HepG2 (cell line): Measurements from ENCODE around the gene STKLD1. TPM values are rescaled to one million over a fixed set of nuclear protein-coding genes. Genes with fewer than 3 reads are reported as not detected.

Experiments
- ATAC-seq: fragments of 200-7000 bp; cut with Tn5 transposase; 3 replicates; pipeline ENCODE4 v1.9.1; 2020; ENCODE audit warnings: mild to moderate bottlenecking, moderate library complexity
- BruUV-seq: library from RNA; stranded (reverse); fragments of 400-500 nt; replicated peaks from 2 replicates; lab custom pipeline; 2021; lab: Mats Ljungman, UMichigan
- CTCF ChIA-PET: fragments of 300-600 bp; formaldehyde crosslinking; extraction: SDS; loops from one replicate; lab custom pipeline; 2021; ENCODE audit warnings: low total read pairs, inconsistent platforms, low intra/inter-chr PET ratio; lab: Yijun Ruan, JAX
- POLR2A ChIA-PET: fragments of 350-600 bp; sonication (Branson Sonifier 250); formaldehyde crosslinking; loops from one replicate; lab custom pipeline; 2020; ENCODE audit warnings: antibody characterized with exemption, inconsistent platforms; lab: Yijun Ruan, JAX
- DNase-seq: peaks from one replicate; pipeline ENCODE4 v3.0.0-alpha.2; 2015; ENCODE audit warnings: low spot score
- FAIRE-seq: peaks from 3 replicates; lab custom pipeline; 2011; peaks lifted over from hg19 to GRCh38; lab: Jason Lieb, UNC
- H2AFZ ChIP-seq: one replicate; pipeline ENCODE4 v1.6.1; 2011; ENCODE audit warnings: low read length, inconsistent platforms
- H3K27ac ChIP-seq: fragments of 300-600 bp; 3 replicates; pipeline ENCODE4 v1.8.0; 2011; ENCODE audit warnings: mixed run types, mild to moderate bottlenecking, mixed read lengths, low read length, inconsistent platforms; ENCODE audit not compliant: insufficient read depth; ENCODE audit errors: extremely low read length
- H3K27me3 ChIP-seq, 2 experiments: fragments of 200-600 bp in 1 of 2; 2 replicates in 1 of 2; 3 replicates in 1 of 2; pipeline versions ENCODE4 v1.6.0 to v1.8.0; 2011; ENCODE audit warnings: low read length in 2 of 2, mild to moderate bottlenecking in 2 of 2, moderate library complexity in 2 of 2, inconsistent platforms in 1 of 2; ENCODE audit not compliant: insufficient read depth in 2 of 2, control insufficient read depth in 1 of 2
- H3K36me3 ChIP-seq, 2 experiments: fragments of 200-600 bp in 1 of 2; replicated peaks in 1 of 2; 2 replicates in 1 of 2; 3 replicates in 1 of 2; pipeline versions ENCODE4 v1.5.1 to v1.8.0; 2011; ENCODE audit warnings: low read length in 2 of 2, inconsistent platforms in 1 of 2; ENCODE audit not compliant: insufficient read depth in 2 of 2, control insufficient read depth in 1 of 2
- H3K4me1 ChIP-seq: 2 replicates; pipeline ENCODE4 v1.5.1; 2012; ENCODE audit warnings: low read length, inconsistent platforms; ENCODE audit not compliant: insufficient read depth
- H3K4me2 ChIP-seq: 2 replicates; pipeline ENCODE4 v1.6.0; 2011; ENCODE audit warnings: low read depth, low read length, inconsistent platforms
- H3K4me3 ChIP-seq, 3 experiments: fragments of 200-600 bp in 1 of 3; sonication (generic), shearing (Covaris generic) in 1 of 3; replicated peaks in 1 of 3; 2 replicates each; pipeline ENCODE4 v1.5.1; 2011 to 2016; ENCODE audit warnings: low read length in 3 of 3, inconsistent platforms in 2 of 3, low read depth in 2 of 3, mild to moderate bottlenecking in 2 of 3, control low read depth in 1 of 3, mixed read lengths in 1 of 3; ENCODE audit not compliant: insufficient read depth in 1 of 3
- H3K79me2 ChIP-seq: one replicate; pipeline ENCODE4 v1.6.1; 2011; ENCODE audit warnings: low read length, inconsistent platforms; ENCODE audit not compliant: insufficient read depth
- H3K9ac ChIP-seq: 2 replicates; pipeline ENCODE4 v1.6.0; 2011; ENCODE audit warnings: mild to moderate bottlenecking, low read depth, low read length, inconsistent platforms; ENCODE audit not compliant: insufficient read depth
- H3K9me3 ChIP-seq: 2 replicates; pipeline ENCODE4 v1.5.1; 2012; ENCODE audit warnings: mild to moderate bottlenecking, low read length
- H4K20me1 ChIP-seq: 2 replicates; pipeline ENCODE4 v1.6.0; 2011; ENCODE audit warnings: inconsistent platforms, mild to moderate bottlenecking, low read length, moderate library complexity; ENCODE audit not compliant: insufficient read depth
- BRD4 ChIP-seq: sonication (generic); formaldehyde crosslinking; IDR thresholded peaks from 2 replicates; pipeline ENCODE4 v1.4.0; 2020; ENCODE audit warnings: missing genetic modification reagents
- EED ChIP-seq: sonication (generic); formaldehyde crosslinking; IDR thresholded peaks from 2 replicates; pipeline ENCODE4 v1.5.0; 2020; ENCODE audit warnings: mild to moderate bottlenecking, missing genetic modification reagents
- FOXC1 ChIP-seq: sonication (generic); formaldehyde crosslinking; IDR thresholded peaks from 2 replicates; pipeline ENCODE4 v1.8.0; 2022; ENCODE audit warnings: mild to moderate bottlenecking, missing genetic modification reagents, borderline replicate concordance
- GLI4 ChIP-seq: sonication (generic); formaldehyde crosslinking; IDR thresholded peaks from 2 replicates; pipeline ENCODE4 v1.5.1; 2020; ENCODE audit warnings: missing genetic modification reagents, mild to moderate bottlenecking, moderate library complexity, borderline replicate concordance
- GMEB1 ChIP-seq: sonication (generic); formaldehyde crosslinking; IDR thresholded peaks from 2 replicates; pipeline ENCODE4 v1.5.1; 2020; ENCODE audit warnings: missing genetic modification reagents, mild to moderate bottlenecking, borderline replicate concordance
- HIVEP1 ChIP-seq: sonication (generic); formaldehyde crosslinking; IDR thresholded peaks from 2 replicates; pipeline ENCODE4 v1.4.0; 2020; ENCODE audit warnings: mild to moderate bottlenecking, missing genetic modification reagents
- MTF1 ChIP-seq: sonication (generic); formaldehyde crosslinking; IDR thresholded peaks from 2 replicates; pipeline ENCODE4 v1.5.0; 2020; ENCODE audit warnings: missing genetic modification reagents
- MXD1 ChIP-seq: sonication (generic); formaldehyde crosslinking; IDR thresholded peaks from 2 replicates; pipeline ENCODE4 v1.4.0; 2020; ENCODE audit warnings: mild to moderate bottlenecking, missing genetic modification reagents
- NR2F2 ChIP-seq: IDR thresholded peaks from 2 replicates; pipeline ENCODE4 v1.6.1; 2012; ENCODE audit warnings: low read depth, inconsistent platforms, borderline replicate concordance
- TCF7 ChIP-seq: sonication (generic); IDR thresholded peaks from 2 replicates; pipeline ENCODE4 v1.6.1; 2016; ENCODE audit warnings: antibody characterized with exemption, low read depth
- ZFX ChIP-seq: sonication (generic); formaldehyde crosslinking; IDR thresholded peaks from 2 replicates; pipeline ENCODE4 v1.4.0; 2020; ENCODE audit warnings: mild to moderate bottlenecking, low read depth, missing genetic modification reagents, moderate library complexity
- ZNF710 ChIP-seq: sonication (generic); formaldehyde crosslinking; IDR thresholded peaks from 2 replicates; pipeline ENCODE4 v1.5.0; 2020; ENCODE audit warnings: mild to moderate bottlenecking, missing genetic modification reagents, borderline replicate concordance
- ZNF788 ChIP-seq: sonication (generic); formaldehyde crosslinking; IDR thresholded peaks from 2 replicates; pipeline ENCODE4 v1.5.0; 2020; ENCODE audit warnings: mild to moderate bottlenecking, missing genetic modification reagents, borderline replicate concordance
- ZSCAN31 ChIP-seq: sonication (generic); formaldehyde crosslinking; IDR thresholded peaks from 2 replicates; pipeline ENCODE4 v1.5.0; 2020; ENCODE audit warnings: low read depth, mild to moderate bottlenecking, missing genetic modification reagents
- WGBS: methylation state at CpG from one replicate; pipeline ENCODE4 v1.1.6; 2017; ENCODE audit warnings: low lambda C conversion rate; 5-methylcytosine and 5-hydroxymethylcytosine counted together
- in situ Hi-C: cut with HindIII; loops from 2 replicates; pipeline ENCODE4 v1.10.0; 2017; ENCODE audit warnings: low pct_unique_long_range_greater_than_20kb; ENCODE audit not compliant: extremely low pct_ligation_motif_present
- intact Hi-C: fragments of 100-400 bp; cut with micrococcal nuclease; formaldehyde crosslinking; loops from one replicate; pipeline ENCODE4 v1.10.0; 2022; ENCODE audit not compliant: unreplicated experiment
- polyA plus RNA-seq, 8 experiments: library from polyadenylated mRNA; depleted of rRNA in 3 of 8; stranded (reverse) in 7 of 8; unstranded in 1 of 8; fragments of >200 nt; fragmentation: Illumina TruSeq in 4 of 8; extraction: Trizol in 4 of 8; gene quantifications; 2 replicates each; pipeline versions ENCODE4 v1.2.1 to v1.2.3, GENCODE V29; 2011 to 2016; ENCODE audit warnings: low read depth in 4 of 8, missing spikeins in 1 of 8, mixed read lengths in 1 of 8; ENCODE audit not compliant: insufficient read depth in 1 of 8
- total RNA-seq, 5 experiments: library from RNA; depleted of rRNA; stranded (reverse); fragments of >200 nt; fragmentation: Illumina TruSeq; extraction: Trizol; gene quantifications; 2 replicates each; pipeline ENCODE4 v1.2.3, GENCODE V29; 2016; ENCODE audit warnings: low read depth in 1 of 5
- TF ChIP-seq, protein P1 (sequence below): sonication (generic); formaldehyde crosslinking; IDR thresholded peaks from 2 replicates; pipeline ENCODE4 v1.5.1; 2020; ENCODE audit warnings: mild to moderate bottlenecking, missing genetic modification reagents

Gene STKLD1
- total and polyA plus RNA-seq, 2 of the 13 experiments (the other 11 are each of a cell fraction or from before 2014, with no cell fraction given), result 1.5 to 2.2 TPM

DNA sequence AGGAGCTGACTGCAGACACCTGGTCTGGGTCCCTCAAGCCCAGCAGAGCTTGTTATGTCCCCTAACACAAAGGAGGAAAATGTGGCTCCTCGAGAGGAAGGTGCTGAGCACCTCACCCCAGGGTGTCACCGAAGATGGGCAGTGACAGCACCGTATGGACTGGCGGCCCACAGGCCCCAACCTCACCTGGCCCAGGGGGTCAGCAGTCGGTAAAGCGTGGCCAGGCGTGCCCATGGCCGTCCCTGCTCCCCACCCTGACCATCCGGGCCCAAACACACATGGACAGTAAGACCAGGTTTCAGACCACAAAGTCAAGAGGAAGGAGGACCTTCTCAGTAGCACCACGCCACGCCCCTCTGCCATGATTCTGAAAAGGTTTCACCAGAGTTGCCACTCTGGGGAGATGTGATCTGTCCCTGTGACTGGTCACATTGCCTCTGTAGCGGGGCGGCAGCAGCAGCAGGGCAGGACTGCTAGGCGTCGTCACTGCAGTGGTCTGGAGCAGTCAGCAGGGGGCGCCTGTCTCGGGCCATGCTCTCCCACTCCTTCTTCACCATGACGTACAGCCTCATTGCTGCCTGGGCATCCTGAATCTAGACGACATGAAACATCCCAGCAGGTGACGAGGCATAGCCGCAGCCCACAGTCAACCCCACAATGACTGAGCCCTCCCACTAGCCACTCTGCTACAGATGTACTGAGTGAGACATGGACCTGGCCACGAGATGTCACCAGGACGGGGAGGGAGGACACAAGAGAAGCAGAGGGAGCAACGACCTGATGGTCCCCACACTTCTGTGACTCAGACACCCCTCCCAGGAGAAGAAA lies 30.5 kb downstream of the STKLD1 start (continued):
- TF ChIP-seq FOXC1 (CRISPR knock-in tag), result 0 out of 2 replicates have a peak, but pooled peaks have one; percentile 54
- no peak for TF ChIP-seq ZNF710 (CRISPR knock-in tag)
- peak; percentile 95 for TF ChIP-seq ZSCAN31 (CRISPR knock-in tag)
- no peak for TF ChIP-seq TCF7
- no peak for TF ChIP-seq GLI4 (CRISPR knock-in tag)
- TF ChIP-seq EED (CRISPR knock-in tag), result 0 out of 2 replicates have a peak, but pooled peaks have one; percentile 58
- TF ChIP-seq NR2F2, result no peak
- TF ChIP-seq ZNF788 (CRISPR knock-in tag), result peak; percentile 65; the same call in 1 of the 2 replicates
- peak; percentile 29; the same call in 1 of the 2 replicates for TF ChIP-seq ZFX

- CTCF ChIA-PET, result interaction anchor here (0.8 to 1.1 kb wide), 2 partner anchors 78 to 80 kb away, joined by 3 to 4 read pairs; no protein-coding TSS in a partner anchor
- peaks cover 8% of the 10 kb centered on the region for H3K4me1 ChIP-seq
- no peak overlapping the region for H3K27ac ChIP-seq
- POLR2A ChIA-PET, result interaction anchor here (0.7 kb wide), 1 partner anchor 78 kb away, joined by 3 read pairs; no protein-coding TSS in a partner anchor
- no peak overlapping the region for H3K4me3 ChIP-seq
- H3K27me3 ChIP-seq, result no peaks in the 10 kb centered on the region
- 0 out of 2 replicates have a peak, but pooled peaks cover 4% of the 10 kb centered on the region for H4K20me1 ChIP-seq
- in situ Hi-C loops (loop anchor here (5.0 kb wide), 2 partner anchors 51 to 79 kb away; partner anchors contain the start of genes SURF1 and SURF2), intact Hi-C loops (no loop called here)
- FAIRE-seq, result no peak
- no peak overlapping the region for H2AFZ ChIP-seq
- no peaks in the 10 kb centered on the region for H3K9me3 ChIP-seq
- H3K4me2 ChIP-seq, result no peak overlapping the region
- peaks cover 36 to 64% of the 10 kb centered on the region in 2 experiments; a peak in 4 of 5 replicates for H3K36me3 ChIP-seq
- H3K79me2 ChIP-seq, result no peaks in the 10 kb centered on the region
- 85% methylated on average over 1 of the region's 1 CpG for WGBS
- DNase-seq, result no peak
- no peak overlapping the region for H3K9ac ChIP-seq
- no peak for ATAC-seq
- BruUV-seq, result no TSS peak
- TF ChIP-seq MXD1 (no peak), GMEB1 (CRISPR knock-in tag) (no peak), MTF1 (CRISPR knock-in tag) (no peak), BRD4 (no peak), HIVEP1 (CRISPR knock-in tag) (no peak)
- TF ChIP-seq, protein P1, sequence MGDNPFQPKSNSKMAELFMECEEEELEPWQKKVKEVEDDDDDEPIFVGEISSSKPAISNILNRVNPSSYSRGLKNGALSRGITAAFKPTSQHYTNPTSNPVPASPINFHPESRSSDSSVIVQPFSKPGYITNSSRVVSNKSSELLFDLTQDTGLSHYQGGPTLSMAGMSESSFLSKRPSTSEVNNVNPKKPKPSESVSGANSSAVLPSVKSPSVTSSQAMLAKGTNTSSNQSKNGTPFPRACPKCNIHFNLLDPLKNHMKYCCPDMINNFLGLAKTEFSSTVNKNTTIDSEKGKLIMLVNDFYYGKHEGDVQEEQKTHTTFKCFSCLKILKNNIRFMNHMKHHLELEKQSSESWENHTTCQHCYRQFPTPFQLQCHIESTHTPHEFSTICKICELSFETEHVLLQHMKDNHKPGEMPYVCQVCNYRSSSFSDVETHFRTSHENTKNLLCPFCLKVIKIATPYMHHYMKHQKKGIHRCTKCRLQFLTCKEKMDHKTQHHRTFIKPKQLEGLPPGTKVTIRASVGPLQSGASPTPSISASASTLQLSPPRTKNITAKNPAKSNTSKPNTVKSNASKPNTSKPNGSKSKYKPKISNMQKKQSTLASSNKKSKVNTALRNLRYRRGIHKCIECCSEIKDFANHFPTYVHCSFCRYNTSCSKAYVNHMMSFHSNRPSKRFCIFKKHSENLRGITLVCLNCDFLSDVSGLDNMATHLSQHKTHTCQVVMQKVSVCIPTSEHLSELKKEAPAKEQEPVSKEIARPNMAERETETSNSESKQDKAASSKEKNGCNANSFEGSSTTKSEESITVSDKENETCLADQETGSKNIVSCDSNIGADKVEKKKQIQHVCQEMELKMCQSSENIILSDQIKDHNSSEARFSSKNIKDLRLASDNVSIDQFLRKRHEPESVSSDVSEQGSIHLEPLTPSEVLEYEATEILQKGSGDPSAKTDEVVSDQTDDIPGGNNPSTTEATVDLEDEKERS (CRISPR knock-in tag), result no peak
Measured at GRCh38 chr9:133408042-133408441, 31.9 kb downstream of the STKLD1 start.
